ENCODE measurements around the gene RSPO3. TPM values are rescaled to one million over a fixed set of nuclear protein-coding genes. Genes with fewer than 3 reads are reported as not detected.

RSPO3 gene
- total RNA-seq, 1 experiment from 2014 or later, result not detected

DNA sequence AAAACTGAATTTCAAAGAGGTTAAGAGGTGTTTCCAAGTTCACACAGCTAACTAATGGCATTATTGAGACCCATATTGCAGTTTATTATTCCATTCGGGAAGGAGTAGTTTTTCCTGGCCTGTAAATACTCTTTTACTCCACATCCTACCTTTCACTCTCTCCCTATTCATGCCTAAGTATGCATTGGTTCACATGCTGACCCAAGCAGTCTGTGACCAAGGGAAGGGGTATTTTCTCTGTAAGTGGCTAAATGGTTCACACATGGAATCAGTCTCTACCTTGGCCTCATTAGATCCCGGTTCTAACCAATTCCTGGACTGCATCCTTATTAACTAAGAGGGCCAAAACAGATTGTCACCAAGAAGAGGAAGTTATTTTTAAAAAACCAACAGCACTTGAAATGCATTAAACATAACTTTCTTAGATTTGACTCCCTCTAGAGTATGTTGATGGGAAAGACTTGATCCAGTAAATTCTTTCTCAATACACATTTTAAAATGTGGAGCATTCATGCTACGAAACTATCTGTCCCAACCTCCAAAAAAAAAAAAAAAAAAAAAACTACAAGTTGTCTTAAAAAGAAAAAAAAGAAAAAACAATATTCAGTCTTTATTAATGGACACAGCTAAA is 17.8 kb upstream of the RSPO3 start:
- no peaks in the 10 kb centered on the region for H3K4me1 Mint-ChIP-seq (ENCODE audit: insufficient read depth, unreplicated experiment)
- peaks cover 72% of the 10 kb centered on the region for H3K27me3 Mint-ChIP-seq (ENCODE audit: insufficient read depth, unreplicated experiment)
- no peak overlapping the region for H3K4me3 Mint-ChIP-seq (ENCODE audit: unreplicated experiment)
- H3K9me3 Mint-ChIP-seq (ENCODE audit: unreplicated experiment), result no peaks in the 10 kb centered on the region
- ChIA-PET CTCF (interaction anchor here (0.6 to 1.1 kb wide), 12 partner anchors 11 to 1108 kb away, joined by 3 to 7 read pairs (median 3); no protein-coding TSS in a partner anchor), POLR2A (no interaction called here)
- DNase-seq (ENCODE audit: unreplicated experiment), result no peak
- no TSS peak for BruUV-seq (replicated peaks)
- intact Hi-C loops (cut with micrococcal nuclease), result loop anchor here (1.0 kb wide), 1 partner anchor 296 kb away; no protein-coding TSS in a partner anchor
- H3K36me3 Mint-ChIP-seq (ENCODE audit: insufficient read depth, unreplicated experiment), result no peaks in the 10 kb centered on the region
- TF ChIP-seq, protein P1, sequence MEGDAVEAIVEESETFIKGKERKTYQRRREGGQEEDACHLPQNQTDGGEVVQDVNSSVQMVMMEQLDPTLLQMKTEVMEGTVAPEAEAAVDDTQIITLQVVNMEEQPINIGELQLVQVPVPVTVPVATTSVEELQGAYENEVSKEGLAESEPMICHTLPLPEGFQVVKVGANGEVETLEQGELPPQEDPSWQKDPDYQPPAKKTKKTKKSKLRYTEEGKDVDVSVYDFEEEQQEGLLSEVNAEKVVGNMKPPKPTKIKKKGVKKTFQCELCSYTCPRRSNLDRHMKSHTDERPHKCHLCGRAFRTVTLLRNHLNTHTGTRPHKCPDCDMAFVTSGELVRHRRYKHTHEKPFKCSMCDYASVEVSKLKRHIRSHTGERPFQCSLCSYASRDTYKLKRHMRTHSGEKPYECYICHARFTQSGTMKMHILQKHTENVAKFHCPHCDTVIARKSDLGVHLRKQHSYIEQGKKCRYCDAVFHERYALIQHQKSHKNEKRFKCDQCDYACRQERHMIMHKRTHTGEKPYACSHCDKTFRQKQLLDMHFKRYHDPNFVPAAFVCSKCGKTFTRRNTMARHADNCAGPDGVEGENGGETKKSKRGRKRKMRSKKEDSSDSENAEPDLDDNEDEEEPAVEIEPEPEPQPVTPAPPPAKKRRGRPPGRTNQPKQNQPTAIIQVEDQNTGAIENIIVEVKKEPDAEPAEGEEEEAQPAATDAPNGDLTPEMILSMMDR (IDR thresholded peaks at IDR 0.05; ENCODE audit: unreplicated experiment), result peak; percentile 9
- H3K27ac Mint-ChIP-seq (ENCODE audit: low read depth, unreplicated experiment), result no peak overlapping the region

- no peak overlapping the region for H3K4me3 Mint-ChIP-seq (ENCODE audit: unreplicated experiment)
- intact Hi-C loops (cut with micrococcal nuclease), result no loop called here
- no peaks in the 10 kb centered on the region for H3K4me1 Mint-ChIP-seq (ENCODE audit: insufficient read depth, unreplicated experiment)
- no TSS peak for BruUV-seq (replicated peaks)
- H3K27ac Mint-ChIP-seq (ENCODE audit: low read depth, unreplicated experiment), result no peak overlapping the region
- H3K36me3 Mint-ChIP-seq (ENCODE audit: insufficient read depth, unreplicated experiment), result no peaks in the 10 kb centered on the region
- TF ChIP-seq, protein P1 (IDR thresholded peaks at IDR 0.05; ENCODE audit: unreplicated experiment), result no peak
- peaks cover 72% of the 10 kb centered on the region for H3K27me3 Mint-ChIP-seq (ENCODE audit: insufficient read depth, unreplicated experiment)
- DNase-seq (ENCODE audit: unreplicated experiment), result peak; percentile 80
- H3K9me3 Mint-ChIP-seq (ENCODE audit: unreplicated experiment), result no peaks in the 10 kb centered on the region
- POLR2A ChIA-PET, result interaction anchor here (0.6 kb wide), 1 partner anchor 10 kb away, joined by 3 read pairs; no protein-coding TSS in a partner anchor
- CTCF ChIA-PET, result no interaction called here
Observed at GRCh38 chr6:127102299-127102698, 16.2 kb upstream of the RSPO3 start.

DNA sequence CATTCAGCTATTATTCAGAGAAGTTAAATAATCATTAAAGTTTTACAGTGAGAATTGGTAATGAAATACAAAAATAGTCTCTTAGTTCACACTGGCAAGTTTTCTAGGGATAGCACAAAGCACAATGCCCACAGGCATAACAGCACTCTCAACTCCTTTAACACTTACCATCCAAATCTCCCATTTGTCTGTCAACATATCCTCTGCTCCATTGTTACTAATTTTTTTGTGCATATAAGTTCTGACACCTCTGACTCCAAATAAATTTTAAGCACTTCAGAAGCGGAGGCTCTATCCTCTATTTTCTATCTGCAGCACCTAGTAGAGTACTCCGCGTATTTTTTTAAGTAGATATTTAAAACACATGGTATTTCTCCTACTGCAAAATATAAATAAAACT is 15.6 kb upstream of the RSPO3 start:
- Mint-ChIP-seq H3K27ac (ENCODE audit: low read depth, unreplicated experiment) (no peak overlapping the region), H3K36me3 (ENCODE audit: insufficient read depth, unreplicated experiment) (no peaks in the 10 kb centered on the region), H3K4me1 (ENCODE audit: insufficient read depth, unreplicated experiment) (no peaks in the 10 kb centered on the region), H3K4me3 (ENCODE audit: unreplicated experiment) (no peak overlapping the region), H3K9me3 (ENCODE audit: unreplicated experiment) (no peaks in the 10 kb centered on the region), H3K27me3 (ENCODE audit: insufficient read depth, unreplicated experiment) (peaks cover 74% of the 10 kb centered on the region)
- POLR2A ChIA-PET, result interaction anchor here (0.6 kb wide), 1 partner anchor 9 kb away, joined by 3 read pairs; no protein-coding TSS in a partner anchor
- intact Hi-C loops (cut with micrococcal nuclease), result no loop called here
- BruUV-seq (replicated peaks), result no TSS peak
- CTCF ChIA-PET, result no interaction called here
- TF ChIP-seq, protein P1 (IDR thresholded peaks at IDR 0.05; ENCODE audit: unreplicated experiment), result no peak
- no peak for DNase-seq (ENCODE audit: unreplicated experiment)

DNA sequence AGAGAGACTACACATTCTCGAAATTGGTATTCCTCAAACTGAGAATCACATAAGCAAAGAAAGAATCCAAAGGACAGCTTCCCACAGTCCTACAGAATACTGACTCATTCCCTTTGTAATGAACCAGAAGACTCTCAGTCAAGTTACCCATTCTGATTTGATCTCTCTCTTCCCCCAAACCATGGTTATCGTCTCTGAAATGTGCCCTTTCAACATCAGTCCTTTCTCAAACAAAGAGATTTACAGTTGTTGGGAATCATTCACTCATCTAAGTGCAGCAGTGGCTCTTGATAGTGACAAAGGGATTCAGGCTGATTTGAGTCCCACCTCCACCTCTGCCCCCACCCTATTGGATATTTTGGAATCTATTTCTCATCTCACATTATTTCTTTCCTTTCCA is 15.0 kb upstream of the RSPO3 start:
- CTCF ChIA-PET, result interaction anchor here (1.1 kb wide), 1 partner anchor 9 kb away, joined by 3 read pairs; no protein-coding TSS in a partner anchor
- Mint-ChIP-seq H3K36me3 (ENCODE audit: insufficient read depth, unreplicated experiment) (no peaks in the 10 kb centered on the region), H3K9me3 (ENCODE audit: unreplicated experiment) (no peaks in the 10 kb centered on the region), H3K4me3 (ENCODE audit: unreplicated experiment) (no peak overlapping the region), H3K4me1 (ENCODE audit: insufficient read depth, unreplicated experiment) (no peaks in the 10 kb centered on the region), H3K27me3 (ENCODE audit: insufficient read depth, unreplicated experiment) (peaks cover 74% of the 10 kb centered on the region), H3K27ac (ENCODE audit: low read depth, unreplicated experiment) (no peak overlapping the region)
- DNase-seq (ENCODE audit: unreplicated experiment), result no peak
- intact Hi-C loops (cut with micrococcal nuclease), result no loop called here
- TF ChIP-seq, protein P1 (IDR thresholded peaks at IDR 0.05; ENCODE audit: unreplicated experiment), result no peak
- BruUV-seq (replicated peaks), result no TSS peak
- POLR2A ChIA-PET, result no interaction called here
